ENCODE measurements around the gene ZNF217.

DNA sequence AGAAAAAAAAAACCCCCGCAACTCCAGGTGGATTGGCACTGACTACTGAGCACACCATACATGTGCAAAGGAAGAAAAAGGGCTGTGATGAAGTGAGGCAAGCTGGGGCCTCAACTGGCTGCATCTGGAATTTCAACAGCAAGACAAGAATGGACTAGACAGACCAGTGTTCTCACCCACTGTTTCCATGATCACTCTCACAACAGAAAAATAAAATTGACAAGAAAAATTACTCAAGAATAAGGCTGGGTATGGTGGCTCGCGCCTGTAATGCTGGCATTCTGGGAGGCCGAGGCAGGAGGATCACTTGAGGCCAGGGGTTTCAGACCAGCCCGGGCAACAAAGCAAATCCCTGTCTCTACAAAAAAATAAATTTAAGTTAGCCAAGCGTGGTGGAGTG is 18.8 kb downstream of the ZNF217 start:
- TF ChIP-seq, protein P1, sequence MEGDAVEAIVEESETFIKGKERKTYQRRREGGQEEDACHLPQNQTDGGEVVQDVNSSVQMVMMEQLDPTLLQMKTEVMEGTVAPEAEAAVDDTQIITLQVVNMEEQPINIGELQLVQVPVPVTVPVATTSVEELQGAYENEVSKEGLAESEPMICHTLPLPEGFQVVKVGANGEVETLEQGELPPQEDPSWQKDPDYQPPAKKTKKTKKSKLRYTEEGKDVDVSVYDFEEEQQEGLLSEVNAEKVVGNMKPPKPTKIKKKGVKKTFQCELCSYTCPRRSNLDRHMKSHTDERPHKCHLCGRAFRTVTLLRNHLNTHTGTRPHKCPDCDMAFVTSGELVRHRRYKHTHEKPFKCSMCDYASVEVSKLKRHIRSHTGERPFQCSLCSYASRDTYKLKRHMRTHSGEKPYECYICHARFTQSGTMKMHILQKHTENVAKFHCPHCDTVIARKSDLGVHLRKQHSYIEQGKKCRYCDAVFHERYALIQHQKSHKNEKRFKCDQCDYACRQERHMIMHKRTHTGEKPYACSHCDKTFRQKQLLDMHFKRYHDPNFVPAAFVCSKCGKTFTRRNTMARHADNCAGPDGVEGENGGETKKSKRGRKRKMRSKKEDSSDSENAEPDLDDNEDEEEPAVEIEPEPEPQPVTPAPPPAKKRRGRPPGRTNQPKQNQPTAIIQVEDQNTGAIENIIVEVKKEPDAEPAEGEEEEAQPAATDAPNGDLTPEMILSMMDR (IDR thresholded peaks at IDR 0.05), result no peak
- no peak for TF ChIP-seq POLR2A (IDR thresholded peaks at IDR 0.05)
- no peak for TF ChIP-seq POLR2AphosphoS5 (IDR thresholded peaks at IDR 0.05; ENCODE audit: insufficient read depth in 1 of 2, low read depth in 1 of 2)

Measured in vagina (tissue), 2 donors.